Left ventricle myocardium inferior (tissue), 1 donor: ENCODE measurements around the gene MPZL1. TPM values are rescaled to one million over a fixed set of nuclear protein-coding genes. Genes with fewer than 3 reads are reported as not detected.

Source experiments
- DNase-seq: peaks from one replicate; pipeline ENCODE4 v3.0.0-alpha.2; 2020
- H3K27ac ChIP-seq: fragments of 200-600 bp; replicated peaks from 2 replicates; pipeline ENCODE4 v1.8.0; 2021
- H3K27me3 ChIP-seq: fragments of 200-600 bp; 2 replicates; pipeline ENCODE4 v1.8.0; 2021; ENCODE audit warnings: low read depth
- H3K36me3 ChIP-seq: fragments of 200-600 bp; 2 replicates; pipeline ENCODE4 v1.8.0; 2021
- H3K4me1 ChIP-seq: fragments of 200-600 bp; 2 replicates; pipeline ENCODE4 v1.8.0; 2021
- H3K4me3 ChIP-seq: fragments of 200-600 bp; 2 replicates; pipeline ENCODE4 v1.8.0; 2021; ENCODE audit warnings: mild to moderate bottlenecking, moderate library complexity
- H3K9me3 ChIP-seq: fragments of 200-600 bp; replicated peaks from 2 replicates; pipeline ENCODE4 v1.8.0; 2021
- CTCF ChIP-seq: fragments of 200-600 bp; IDR thresholded peaks from 2 replicates; pipeline ENCODE4 v1.8.0; 2021; ENCODE audit warnings: antibody characterized with exemption, mild to moderate bottlenecking, borderline replicate concordance
- intact Hi-C: fragments of 100-400 bp; cut with micrococcal nuclease; formaldehyde crosslinking; loops from one replicate; pipeline ENCODE4 v1.11.0; 2022
- total RNA-seq: library from RNA; stranded (reverse); fragmentation: NEBNext Ultra II Directional; extraction: Animal tissue kit (Norgen Biotek cat#: 25700); gene quantifications from one replicate; pipeline ENCODE4 v1.2.1, GENCODE V29; 2021
- donor health status: DM: no; HTN: yes; CAD: no; lungs with severe emphysema.

Gene MPZL1
- total RNA-seq, 1 donor from 2014 or later: 28.9 TPM

GRCh38 chr1:167820684-167821355 is 99.0 kb downstream of the MPZL1 start:
- Histone ChIP-seq H3K27ac (peak overlapping the region; percentile 80), H3K27me3 (no peaks in the 10 kb centered on the region), H3K4me3 (peak overlapping the region; percentile 60), H3K36me3 (no peaks in the 10 kb centered on the region), H3K4me1 (peaks cover 5% of the 10 kb centered on the region), H3K9me3 (peaks cover 6% of the 10 kb centered on the region)
- TF ChIP-seq CTCF: no peak
- DNase-seq: no peak
- intact Hi-C loops: no loop called here

- Histone ChIP-seq H3K4me3 (no peak overlapping the region), H3K27ac (no peak overlapping the region), H3K27me3 (no peaks in the 10 kb centered on the region), H3K4me1 (peaks cover 5% of the 10 kb centered on the region), H3K9me3 (peaks cover under 1% of the 10 kb centered on the region), H3K36me3 (no peaks in the 10 kb centered on the region)
- TF ChIP-seq CTCF: no peak
- no peak for DNase-seq
- intact Hi-C loops: no loop called here
Observed at GRCh38 chr1:167821356-167821685, 99.5 kb downstream of the MPZL1 start.

- Histone ChIP-seq H3K4me3 (no peak overlapping the region), H3K9me3 (no peaks in the 10 kb centered on the region), H3K27ac (no peak overlapping the region), H3K27me3 (no peaks in the 10 kb centered on the region), H3K36me3 (no peaks in the 10 kb centered on the region), H3K4me1 (peaks cover 5% of the 10 kb centered on the region)
- intact Hi-C loops: no loop called here
- DNase-seq: no peak
- TF ChIP-seq CTCF: no peak
Observed at GRCh38 chr1:167821969-167822685, 100.3 kb downstream of the MPZL1 start.

- intact Hi-C loops: no loop called here
- peaks cover 5% of the 10 kb centered on the region for H3K4me1 ChIP-seq
- H3K27me3 ChIP-seq: no peaks in the 10 kb centered on the region
- no peaks in the 10 kb centered on the region for H3K9me3 ChIP-seq
- no peak overlapping the region for H3K27ac ChIP-seq
- no peak for DNase-seq
- TF ChIP-seq CTCF: no peak
- H3K36me3 ChIP-seq: no peaks in the 10 kb centered on the region
- no peak overlapping the region for H3K4me3 ChIP-seq
Observed at GRCh38 chr1:167824163-167824794, 102.5 kb downstream of the MPZL1 start.

GRCh38 chr1:167825419-167826079 is 103.8 kb downstream of the MPZL1 start:
- H3K36me3 ChIP-seq: no peaks in the 10 kb centered on the region
- TF ChIP-seq CTCF: no peak
- H3K27me3 ChIP-seq: no peaks in the 10 kb centered on the region
- H3K4me1 ChIP-seq: peaks cover 1% of the 10 kb centered on the region
- no peaks in the 10 kb centered on the region for H3K9me3 ChIP-seq
- DNase-seq: no peak
- no peak overlapping the region for H3K27ac ChIP-seq
- intact Hi-C loops: no loop called here
- H3K4me3 ChIP-seq: no peak overlapping the region
